Measurements from ENCODE around the gene POLR3GL.

GRCh38 chr1:145927916-145928643 lies 36.4 kb upstream of the POLR3GL start:
- TF ChIP-seq CTCF (conservative IDR thresholded peaks at IDR 0.05; ENCODE audit: low read length) (no peak), EZH2phosphoT487 (IDR thresholded peaks at IDR 0.05; ENCODE audit: borderline replicate concordance, low read depth, low read length) (no peak)
